Measurements from ENCODE around the gene RET.

- TF ChIP-seq EP300 (IDR thresholded peaks at IDR 0.05): no peak
- TF ChIP-seq CTCF (IDR thresholded peaks at IDR 0.05): no peak
These were observed 37.9 kb upstream of the RET start for GRCh38 chr10:43038783-43039623.
